Small intestine (tissue), 7 donors: ENCODE measurements around the gene TSSC4. TPM values are rescaled to one million over a fixed set of nuclear protein-coding genes. Genes with fewer than 3 reads are reported as not detected.
A peak's percentile ranks its signal among the peaks of the same experiment; 100 is the strongest.

Experiments used
- DNase-seq, 2 donors: peaks; one replicate each; pipeline versions ENCODE4 v3.0.0 to v3.0.0-alpha.2; 2013
- FAIRE-seq: peaks from 2 replicates; lab custom pipeline; 2012; peaks lifted over from hg19 to GRCh38; lab: Jason Lieb, UNC
- H3K27ac ChIP-seq, 3 donors: one replicate each; pipeline ENCODE4 v1.5.1; 2013; ENCODE audit warnings: low read length in 2 of 3, mild to moderate bottlenecking in 2 of 3, control low read depth in 1 of 3, inconsistent platforms in 1 of 3, low read depth in 1 of 3, moderate library complexity in 1 of 3
- H3K27me3 ChIP-seq, 3 donors: one replicate each; pipeline ENCODE4 v1.6.1; 2013; ENCODE audit warnings: low read length in 3 of 3, inconsistent platforms in 1 of 3; ENCODE audit not compliant: control insufficient read depth in 3 of 3, insufficient read depth in 3 of 3
- H3K36me3 ChIP-seq, 3 donors: one replicate each; pipeline ENCODE4 v1.6.1; 2013; ENCODE audit warnings: low read length in 3 of 3, inconsistent platforms in 1 of 3, low read depth in 1 of 3, mild to moderate bottlenecking in 1 of 3, moderate library complexity in 1 of 3; ENCODE audit not compliant: control insufficient read depth in 3 of 3, insufficient read depth in 2 of 3
- H3K4me1 ChIP-seq, 3 donors: one replicate each; pipeline ENCODE4 v1.6.1; 2013; ENCODE audit warnings: low read length in 2 of 3, inconsistent platforms in 1 of 3, low read depth in 1 of 3, mild to moderate bottlenecking in 1 of 3, moderate library complexity in 1 of 3; ENCODE audit not compliant: control insufficient read depth in 3 of 3, insufficient read depth in 2 of 3
- H3K4me3 ChIP-seq, 3 donors: one replicate each; pipeline ENCODE4 v1.5.1; 2013; ENCODE audit warnings: low read length in 3 of 3, control low read depth in 1 of 3, inconsistent platforms in 1 of 3, low read depth in 1 of 3, mild to moderate bottlenecking in 1 of 3, moderate library complexity in 1 of 3
- H3K9me3 ChIP-seq, 2 donors: one replicate each; pipeline ENCODE4 v1.6.1; 2013; ENCODE audit warnings: low read depth in 1 of 2, low read length in 1 of 2; ENCODE audit not compliant: control insufficient read depth in 2 of 2, insufficient read depth in 1 of 2
- WGBS, 3 donors: extraction: QIAGEN DNeasy Blood & Tissue Kit; methylation state at CpG; one replicate each; pipeline ENCODE4 v1.1.7; 2013; 5-methylcytosine and 5-hydroxymethylcytosine counted together
- polyA plus RNA-seq, 4 donors: library from polyadenylated mRNA; stranded (reverse) in 3 of 4; unstranded in 1 of 4; fragments of 200-250 nt in 3 of 4; fragments of 120-200 nt in 1 of 4; gene quantifications; one replicate each; pipeline versions ENCODE4 v1.2.1 to v1.2.3, GENCODE V29; 2013
- donor health status: healthy with polysubstance abuse.
- donor health status: control.
- donor health status: control.
- donor health status: Bipolar disorder and iron deficiency.
- donor health status: healthy.

TSSC4 gene
- polyA plus RNA-seq, 4 donors, result 24.2 to 113 (median 63.3) TPM

DNA sequence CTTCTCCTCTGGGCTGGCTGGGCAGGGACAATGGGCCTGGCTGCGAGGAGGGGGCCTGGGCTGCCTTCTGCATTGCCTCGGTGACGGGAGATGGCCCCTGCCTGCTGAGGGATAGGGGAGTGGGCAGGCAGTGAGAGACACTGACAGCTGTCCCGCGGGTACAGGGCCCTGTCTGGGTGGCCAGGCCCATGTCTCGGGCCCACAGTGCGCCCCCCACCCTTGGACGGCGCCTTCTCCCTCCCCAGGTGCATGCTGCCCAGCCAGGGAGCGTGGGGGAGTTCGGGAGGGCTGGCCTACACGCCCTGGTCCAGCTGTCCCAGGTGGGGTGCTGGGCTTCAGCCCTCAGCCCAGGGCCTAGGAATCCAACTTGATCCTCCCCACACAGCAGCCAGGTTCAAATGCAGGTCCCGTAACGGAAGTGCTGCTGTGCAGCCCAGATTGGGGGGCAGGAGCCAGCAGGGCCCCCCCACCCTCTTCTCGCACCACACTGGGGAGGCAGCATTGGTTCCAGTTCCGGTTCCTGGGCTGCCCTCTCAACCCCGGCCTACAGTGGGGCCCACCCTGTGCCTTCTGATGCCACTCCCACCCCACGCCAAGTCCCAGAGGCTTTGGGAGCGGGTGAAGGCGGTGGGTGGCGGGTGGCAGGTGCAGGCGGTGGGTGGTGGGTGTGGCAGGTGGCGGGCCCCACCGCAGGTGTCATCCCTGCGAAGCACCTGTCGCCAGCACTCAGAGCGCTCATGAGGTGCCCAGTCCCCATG is 7.3 kb upstream of the TSSC4 start:
- Histone ChIP-seq H3K36me3 (peaks cover 0 to 91% (median 6%) of the 10 kb centered on the region in 3 donors), H3K27ac (no peak overlapping the region), H3K9me3 (no peaks in the 10 kb centered on the region), H3K27me3 (no peaks in the 10 kb centered on the region), H3K4me1 (peaks cover 0 to 11% (median 0%) of the 10 kb centered on the region in 3 donors), H3K4me3 (no peak overlapping the region)
- 81 to 92% (median 84%) methylated on average over 26 to 27 of the region's 27 CpGs for WGBS, 3 donors
- DNase-seq, result no peak
- no peak for FAIRE-seq

DNA sequence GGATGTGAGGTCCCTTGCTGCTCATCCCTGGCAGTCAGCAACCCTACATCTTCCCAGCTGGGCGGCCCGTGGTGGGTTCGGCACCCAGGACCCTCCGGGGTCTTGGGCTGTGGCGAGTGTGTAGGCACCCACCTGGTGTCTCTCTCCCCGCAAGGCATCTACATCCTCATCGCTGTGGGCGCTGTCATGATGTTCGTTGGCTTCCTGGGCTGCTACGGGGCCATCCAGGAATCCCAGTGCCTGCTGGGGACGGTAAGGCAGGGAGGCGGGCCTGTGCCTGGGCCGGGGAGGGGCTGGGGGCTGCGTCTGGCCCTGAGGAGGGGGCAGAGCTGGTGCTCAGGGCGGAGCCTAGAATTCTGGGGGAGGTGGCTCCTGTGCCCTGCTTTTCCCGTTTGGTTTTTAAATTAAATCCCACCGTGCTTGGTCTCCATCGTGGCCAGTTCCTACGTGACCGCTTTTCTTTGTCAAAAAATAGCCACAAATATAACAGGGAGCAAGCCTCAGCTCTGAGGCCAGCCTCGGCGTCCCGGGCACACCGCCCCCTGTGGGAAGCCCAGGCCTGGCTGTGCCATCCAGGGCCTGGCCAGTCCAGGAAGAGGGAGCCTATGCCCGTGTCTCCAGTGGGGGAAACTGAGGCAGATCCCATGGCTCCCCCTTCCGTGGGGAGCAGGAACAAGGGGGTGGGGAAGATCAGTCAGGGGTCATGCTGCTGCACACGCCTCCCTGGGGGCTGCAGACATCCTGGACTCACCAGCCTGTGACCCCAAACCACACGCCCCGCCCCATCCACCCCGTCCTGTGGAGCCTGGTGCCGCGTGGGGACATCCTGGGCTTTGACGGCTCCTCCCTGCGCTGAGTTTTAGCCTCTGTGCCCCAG is 6.4 kb upstream of the TSSC4 start:
- H3K27me3 ChIP-seq, result no peaks in the 10 kb centered on the region
- DNase-seq, result no peak
- FAIRE-seq, result no peak
- H3K4me1 ChIP-seq, result peaks cover 0 to 10% (median 0%) of the 10 kb centered on the region in 3 donors
- no peak overlapping the region for H3K4me3 ChIP-seq
- H3K36me3 ChIP-seq, result peaks cover 0 to 91% (median 6%) of the 10 kb centered on the region in 3 donors
- 81 to 86% (median 84%) methylated on average over 34 of the region's 34 CpGs for WGBS, 3 donors
- no peak overlapping the region for H3K27ac ChIP-seq
- no peaks in the 10 kb centered on the region for H3K9me3 ChIP-seq

DNA sequence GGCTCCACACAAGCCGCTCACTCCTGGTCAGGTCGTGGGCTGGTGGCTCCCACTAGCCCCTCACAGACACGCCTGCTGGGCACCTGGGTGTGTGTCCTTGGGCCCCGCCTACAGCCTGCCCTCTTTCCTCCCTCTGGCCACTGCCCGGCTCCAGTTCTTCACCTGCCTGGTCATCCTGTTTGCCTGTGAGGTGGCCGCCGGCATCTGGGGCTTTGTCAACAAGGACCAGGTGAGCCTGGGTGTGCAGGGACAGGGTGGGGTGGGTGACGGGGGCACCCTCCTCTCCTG is 5.8 kb upstream of the TSSC4 start:
- FAIRE-seq (no peak), DNase-seq (no peak)
- WGBS, 3 donors, result 74 to 80% (median 78%) methylated on average over 8 of the region's 8 CpGs
- H3K27ac ChIP-seq, result no peak overlapping the region
- H3K36me3 ChIP-seq, result peaks cover 0 to 91% (median 6%) of the 10 kb centered on the region in 3 donors
- peaks cover 0 to 13% (median 2%) of the 10 kb centered on the region in 3 donors for H3K4me1 ChIP-seq
- H3K4me3 ChIP-seq, result no peak overlapping the region
- no peaks in the 10 kb centered on the region for H3K9me3 ChIP-seq
- no peaks in the 10 kb centered on the region for H3K27me3 ChIP-seq

DNA sequence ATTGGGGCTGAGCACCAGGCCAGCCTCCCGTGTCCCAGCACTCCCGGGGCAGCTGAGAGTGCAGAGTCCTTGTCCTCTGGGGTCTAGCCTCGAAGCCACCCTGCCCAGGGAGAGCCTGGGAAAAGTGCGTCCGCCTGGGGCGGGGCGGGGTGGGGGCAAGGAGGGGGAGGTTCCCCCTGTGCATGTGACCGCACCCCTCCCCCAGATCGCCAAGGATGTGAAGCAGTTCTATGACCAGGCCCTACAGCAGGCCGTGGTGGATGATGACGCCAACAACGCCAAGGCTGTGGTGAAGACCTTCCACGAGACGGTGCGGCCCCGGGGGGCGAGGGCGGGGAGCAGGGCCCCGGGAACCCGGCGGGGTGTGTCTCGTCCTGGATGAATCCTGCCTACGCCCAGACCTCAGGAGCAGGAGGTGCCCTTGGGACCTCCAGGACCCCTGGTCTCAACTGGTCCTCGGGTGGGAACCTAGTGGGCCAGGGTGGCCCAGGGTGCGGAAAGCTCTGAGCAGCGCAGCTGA is 5.3 kb upstream of the TSSC4 start:
- WGBS, 3 donors, result 89 to 93% (median 90%) methylated on average over 24 to 26 of the region's 26 CpGs
- Histone ChIP-seq H3K36me3 (peaks cover 0 to 88% (median 6%) of the 10 kb centered on the region in 3 donors), H3K27ac (no peak overlapping the region), H3K4me3 (no peak overlapping the region), H3K4me1 (peaks cover 0 to 13% (median 2%) of the 10 kb centered on the region in 3 donors), H3K9me3 (no peaks in the 10 kb centered on the region), H3K27me3 (no peaks in the 10 kb centered on the region)
- no peak for DNase-seq
- no peak for FAIRE-seq

DNA sequence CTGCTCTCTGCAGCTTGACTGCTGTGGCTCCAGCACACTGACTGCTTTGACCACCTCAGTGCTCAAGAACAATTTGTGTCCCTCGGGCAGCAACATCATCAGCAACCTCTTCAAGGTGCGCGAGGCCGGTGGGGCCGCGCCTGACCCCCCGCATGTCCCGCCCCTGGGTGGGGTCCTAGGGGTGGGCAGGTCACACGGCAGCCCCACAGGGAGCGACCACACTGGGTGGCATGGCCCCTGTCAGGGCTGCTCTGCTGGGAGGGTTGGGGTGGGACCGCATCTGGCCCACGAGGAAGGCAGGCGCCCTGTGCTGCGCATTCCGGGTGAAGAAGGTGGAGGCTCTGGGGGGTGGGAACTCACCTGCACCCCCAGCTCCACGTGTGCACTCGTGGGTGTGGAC is 4.7 kb upstream of the TSSC4 start:
- Histone ChIP-seq H3K4me1 (peaks cover 0 to 13% (median 2%) of the 10 kb centered on the region in 3 donors), H3K36me3 (peaks cover 0 to 82% (median 5%) of the 10 kb centered on the region in 3 donors), H3K27me3 (no peaks in the 10 kb centered on the region), H3K27ac (no peak overlapping the region), H3K9me3 (no peaks in the 10 kb centered on the region), H3K4me3 (no peak overlapping the region)
- 88 to 91% (median 88%) methylated on average over 17 of the region's 17 CpGs for WGBS, 3 donors
- no peak for DNase-seq
- FAIRE-seq, result no peak

DNA sequence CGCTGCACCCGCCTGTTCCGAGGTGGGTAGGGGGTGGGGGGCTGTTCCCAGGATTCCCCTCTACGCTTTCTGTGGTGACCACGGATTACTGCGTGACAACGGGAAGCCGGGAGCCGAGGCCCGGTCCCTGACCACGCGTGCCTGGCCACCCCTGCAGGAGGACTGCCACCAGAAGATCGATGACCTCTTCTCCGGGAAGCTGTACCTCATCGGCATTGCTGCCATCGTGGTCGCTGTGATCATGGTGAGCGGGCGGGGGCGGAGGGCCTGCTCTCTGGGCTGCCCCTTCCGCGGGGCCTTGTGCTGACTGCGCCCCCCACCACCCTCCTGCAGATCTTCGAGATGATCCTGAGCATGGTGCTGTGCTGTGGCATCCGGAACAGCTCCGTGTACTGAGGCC is 4.1 kb upstream of the TSSC4 start:
- Histone ChIP-seq H3K4me1 (peaks cover 1 to 16% (median 2%) of the 10 kb centered on the region in 3 donors), H3K9me3 (no peaks in the 10 kb centered on the region), H3K27me3 (no peaks in the 10 kb centered on the region), H3K36me3 (peaks cover 0 to 76% (median 4%) of the 10 kb centered on the region in 3 donors), H3K4me3 (no peak overlapping the region), H3K27ac (no peak overlapping the region)
- WGBS, 3 donors, result 90 to 91% (median 90%) methylated on average over 25 to 26 of the region's 26 CpGs
- no peak for FAIRE-seq
- DNase-seq, result no peak

GRCh38 chr11:2397005-2397404 is 3.5 kb upstream of the TSSC4 start:
- no peaks in the 10 kb centered on the region for H3K9me3 ChIP-seq
- peaks cover 0 to 75% (median 4%) of the 10 kb centered on the region in 3 donors for H3K36me3 ChIP-seq
- H3K27ac ChIP-seq, result no peak overlapping the region
- H3K4me3 ChIP-seq, result no peak overlapping the region
- peaks cover 2 to 21% (median 3%) of the 10 kb centered on the region in 3 donors for H3K4me1 ChIP-seq
- FAIRE-seq, result no peak
- H3K27me3 ChIP-seq, result no peaks in the 10 kb centered on the region
- 86 to 95% (median 95%) methylated on average over 12 of the region's 12 CpGs for WGBS, 3 donors
- DNase-seq, result no peak

GRCh38 chr11:2398664-2399355 is 1.7 kb upstream of the TSSC4 start:
- FAIRE-seq (no peak), DNase-seq (no peak)
- Histone ChIP-seq H3K27me3 (no peaks in the 10 kb centered on the region), H3K4me3 (peak overlapping the region in 2 of 3 donors; percentile 82 to 94), H3K9me3 (no peaks in the 10 kb centered on the region), H3K36me3 (peaks cover 5 to 76% (median 13%) of the 10 kb centered on the region in 3 donors), H3K4me1 (peaks cover 2 to 23% (median 3%) of the 10 kb centered on the region in 3 donors), H3K27ac (peak overlapping the region in 2 of 3 donors; percentile 95 to 99)
- WGBS, 3 donors, result 51 to 67% (median 55%) methylated on average over 7 of the region's 7 CpGs
